PC-3 (cell line): ENCODE data around the gene CHFR. TPM values are rescaled to one million over a fixed set of nuclear protein-coding genes. Genes with fewer than 3 reads are reported as not detected.

Experiments
- total RNA-seq: library from RNA; depleted of rRNA; stranded (reverse); fragments of >200 nt; gene quantifications from 2 replicates; pipeline ENCODE4 v1.2.3, GENCODE V29; 2014; rRNA removed

The CHFR gene
- total RNA-seq, 1 experiment from 2014 or later, result 23.3 TPM

Other genes starting within 250 kb of the CHFR start
- gene POLE, start 200.3 kb downstream of the CHFR start, total RNA-seq, result 91.7 and 96.1 TPM in 2 replicates
- 38.6 and 42.7 TPM in 2 replicates for gene PXMP2, start 200.0 kb downstream of the CHFR start, total RNA-seq
- 135 and 158 TPM in 2 replicates for gene PGAM5, start 176.8 kb downstream of the CHFR start, total RNA-seq
- gene ANKLE2, start 125.8 kb downstream of the CHFR start, total RNA-seq, result 85.2 and 85.9 TPM in 2 replicates
- gene GOLGA3, start 58.7 kb downstream of the CHFR start, total RNA-seq, result 86.9 and 130 TPM in 2 replicates
- 5.9 and 8.6 TPM in 2 replicates for gene ZNF605, start 68.7 kb upstream of the CHFR start, total RNA-seq
- 30.2 and 39.2 TPM in 2 replicates for gene ZNF26, start 98.8 kb upstream of the CHFR start, total RNA-seq
- 3.2 and 12.9 TPM in 2 replicates for gene ZNF84, start 149.9 kb upstream of the CHFR start, total RNA-seq
- gene ZNF140, start 193.3 kb upstream of the CHFR start, total RNA-seq, result 1.4 and 1.8 TPM in 2 replicates
- 0.86 and 0.98 TPM in 2 replicates for gene ZNF891, start 242.7 kb upstream of the CHFR start, total RNA-seq
- gene ZNF10, start 243.0 kb upstream of the CHFR start, total RNA-seq, result 1.9 and 2.0 TPM in 2 replicates